H9 (cell line): ENCODE data around the gene FOXO1. TPM values are rescaled to one million over a fixed set of nuclear protein-coding genes. Genes with fewer than 3 reads are reported as not detected.

Experiments used
- DNase-seq: peaks from one replicate; pipeline ENCODE4 v3.0.0-alpha.2; 2017
- H2AFZ ChIP-seq: one replicate; pipeline ENCODE4 v1.6.1; 2013; ENCODE audit warnings: mild to moderate bottlenecking, low read length, control low read depth, moderate library complexity
- H2AK5ac ChIP-seq: 2 replicates; pipeline ENCODE4 v1.6.1; 2013; ENCODE audit warnings: low read length, control low read depth, mixed read lengths; ENCODE audit not compliant: insufficient read length
- H2BK120ac ChIP-seq: one replicate; pipeline ENCODE4 v1.6.1; 2013; ENCODE audit warnings: low read depth, mild to moderate bottlenecking, low read length, control low read depth, inconsistent platforms; ENCODE audit not compliant: poor library complexity, severe bottlenecking
- H2BK12ac ChIP-seq: 2 replicates; pipeline ENCODE4 v1.6.1; 2013; ENCODE audit warnings: low read length, control low read depth, mixed read lengths, low read depth; ENCODE audit not compliant: insufficient read length
- H2BK15ac ChIP-seq: 2 replicates; pipeline ENCODE4 v1.6.1; 2013; ENCODE audit warnings: low read depth, low read length, control low read depth
- H2BK20ac ChIP-seq: one replicate; pipeline ENCODE4 v1.6.1; 2013; ENCODE audit warnings: low read depth, mild to moderate bottlenecking, low read length, control low read depth, inconsistent platforms; ENCODE audit not compliant: poor library complexity, severe bottlenecking
- H2BK5ac ChIP-seq: 2 replicates; pipeline ENCODE4 v1.6.1; 2013; ENCODE audit warnings: low read length, control low read depth, mixed read lengths; ENCODE audit not compliant: insufficient read length
- H3K14ac ChIP-seq: 2 replicates; pipeline ENCODE4 v1.6.1; 2013; ENCODE audit warnings: low read length, control low read depth; ENCODE audit not compliant: insufficient read depth
- H3K18ac ChIP-seq: 2 replicates; pipeline ENCODE4 v1.6.1; 2013; ENCODE audit warnings: low read depth, mild to moderate bottlenecking, mixed read lengths, low read length, control low read depth; ENCODE audit not compliant: insufficient read length
- H3K23ac ChIP-seq: 2 replicates; pipeline ENCODE4 v1.6.1; 2013; ENCODE audit warnings: low read length, control low read depth, mixed read lengths, low read depth; ENCODE audit not compliant: insufficient read length
- H3K23me2 ChIP-seq: 2 replicates; pipeline ENCODE4 v1.6.1; 2013; ENCODE audit warnings: low read depth, mild to moderate bottlenecking, mixed read lengths, low read length, control low read depth; ENCODE audit not compliant: insufficient read length, poor library complexity, severe bottlenecking
- H3K27ac ChIP-seq: 2 replicates; pipeline ENCODE4 v1.5.1; 2013; ENCODE audit warnings: low read length, control low read depth, mixed read lengths, low read depth; ENCODE audit not compliant: insufficient read length
- H3K27me3 ChIP-seq: 2 replicates; pipeline ENCODE4 v1.6.1; 2013; ENCODE audit warnings: low read length, control low read depth, inconsistent platforms; ENCODE audit not compliant: insufficient read depth
- H3K4ac ChIP-seq: 2 replicates; pipeline ENCODE4 v1.6.1; 2013; ENCODE audit warnings: low read depth, mild to moderate bottlenecking, control low read depth, inconsistent platforms, low read length, moderate library complexity
- H3K4me1 ChIP-seq: 2 replicates; pipeline ENCODE4 v1.6.1; 2013; ENCODE audit warnings: low read length, control low read depth, inconsistent platforms; ENCODE audit not compliant: insufficient read depth
- H3K4me2 ChIP-seq: 2 replicates; pipeline ENCODE4 v1.6.1; 2013; ENCODE audit warnings: low read length, control low read depth, mixed read lengths; ENCODE audit not compliant: insufficient read length, insufficient read depth
- H3K56ac ChIP-seq: 2 replicates; pipeline ENCODE4 v1.6.1; 2013; ENCODE audit warnings: low read depth, mild to moderate bottlenecking, mixed read lengths, low read length, control low read depth; ENCODE audit not compliant: insufficient read length
- H3K79me1 ChIP-seq: 2 replicates; pipeline ENCODE4 v1.6.1; 2013; ENCODE audit warnings: low read depth, mild to moderate bottlenecking, moderate library complexity, low read length, control low read depth, inconsistent platforms; ENCODE audit not compliant: insufficient read depth, poor library complexity, severe bottlenecking
- H3K79me2 ChIP-seq: 2 replicates; pipeline ENCODE4 v1.6.1; 2013; ENCODE audit warnings: low read length, control low read depth, inconsistent platforms; ENCODE audit not compliant: insufficient read depth
- H3K9ac ChIP-seq: 2 replicates; pipeline ENCODE4 v1.6.1; 2013; ENCODE audit warnings: low read length, control low read depth, mixed read lengths; ENCODE audit not compliant: insufficient read length; ENCODE audit errors: extremely low read depth
- H3K9me3 ChIP-seq: one replicate; pipeline ENCODE4 v1.6.1; 2013; ENCODE audit warnings: low read depth, low read length, inconsistent platforms; ENCODE audit not compliant: control insufficient read depth
- H3T11ph ChIP-seq: one replicate; pipeline ENCODE4 v1.6.1; 2013; ENCODE audit warnings: mild to moderate bottlenecking, low read length, control low read depth, inconsistent platforms
- H4K20me1 ChIP-seq: one replicate; pipeline ENCODE4 v1.6.1; 2013; ENCODE audit not compliant: control insufficient read depth, insufficient read length, insufficient read depth
- H4K5ac ChIP-seq: 2 replicates; pipeline ENCODE4 v1.6.1; 2013; ENCODE audit warnings: low read depth, mild to moderate bottlenecking, mixed read lengths, low read length, control low read depth; ENCODE audit not compliant: insufficient read length
- H4K8ac ChIP-seq: replicated peaks from 2 replicates; pipeline ENCODE4 v1.6.1; 2013; ENCODE audit warnings: low read length, control low read depth, mixed read lengths, low read depth; ENCODE audit not compliant: insufficient read length
- H4K91ac ChIP-seq: 2 replicates; pipeline ENCODE4 v1.6.1; 2013; ENCODE audit warnings: low read depth, mild to moderate bottlenecking, moderate library complexity, mixed read lengths, low read length, control low read depth; ENCODE audit not compliant: insufficient read length
- H3K27ac Mint-ChIP-seq, 3 experiments: 2 replicates in 2 of 3; 3 replicates in 1 of 3; pipeline ENCODE4 v1.8.0; 2020 to 2021; ENCODE audit warnings: mixed read lengths in 3 of 3, mild to moderate bottlenecking in 1 of 3, moderate library complexity in 1 of 3
- H3K27me3 Mint-ChIP-seq: 2 replicates; pipeline ENCODE4 v1.8.0; 2021; ENCODE audit warnings: low read depth, mild to moderate bottlenecking, moderate library complexity, mixed read lengths
- H3K36me3 Mint-ChIP-seq, 3 experiments: 2 replicates in 2 of 3; 3 replicates in 1 of 3; pipeline ENCODE4 v1.8.0; 2020 to 2021; ENCODE audit warnings: low read depth in 3 of 3, mixed read lengths in 3 of 3; ENCODE audit not compliant: insufficient read depth in 1 of 3
- H3K4me1 Mint-ChIP-seq, 2 experiments: 2 replicates each; pipeline ENCODE4 v1.8.0; 2020; ENCODE audit warnings: mixed read lengths in 2 of 2
- H3K4me3 Mint-ChIP-seq, 2 experiments: 2 replicates in 1 of 2; 3 replicates in 1 of 2; pipeline ENCODE4 v1.8.0; 2020 to 2021; ENCODE audit warnings: mild to moderate bottlenecking in 2 of 2, mixed read lengths in 2 of 2, moderate library complexity in 1 of 2
- H3K9me3 Mint-ChIP-seq, 2 experiments: 2 replicates in 1 of 2; 3 replicates in 1 of 2; pipeline ENCODE4 v1.8.0; 2020; ENCODE audit warnings: mild to moderate bottlenecking in 2 of 2, mixed read lengths in 2 of 2, moderate library complexity in 1 of 2
- WGBS: extraction: QIAGEN DNeasy Blood & Tissue Kit; methylation state at CpG from one replicate; pipeline ENCODE4 v1.1.7; 2013; ENCODE audit warnings: missing lambda C conversion rate, low lambda C conversion rate, mixed read lengths; ENCODE audit not compliant: insufficient read length; ENCODE audit errors: extremely low coverage; 5-methylcytosine and 5-hydroxymethylcytosine counted together
- total RNA-seq: library from RNA; stranded (reverse); gene quantifications from 2 replicates; pipeline ENCODE4 v1.2.1, GENCODE V29; 2021
- TF ChIP-seq, protein P1 (sequence below): fragments of 200-600 bp; sonication (generic); conservative IDR thresholded peaks from 3 replicates; pipeline ENCODE4 v1.8.0; 2021; ENCODE audit warnings: antibody characterized with exemption, mild to moderate bottlenecking

FOXO1 gene
- total RNA-seq, 1 experiment from 2014 or later = 44.6 TPM

DNA sequence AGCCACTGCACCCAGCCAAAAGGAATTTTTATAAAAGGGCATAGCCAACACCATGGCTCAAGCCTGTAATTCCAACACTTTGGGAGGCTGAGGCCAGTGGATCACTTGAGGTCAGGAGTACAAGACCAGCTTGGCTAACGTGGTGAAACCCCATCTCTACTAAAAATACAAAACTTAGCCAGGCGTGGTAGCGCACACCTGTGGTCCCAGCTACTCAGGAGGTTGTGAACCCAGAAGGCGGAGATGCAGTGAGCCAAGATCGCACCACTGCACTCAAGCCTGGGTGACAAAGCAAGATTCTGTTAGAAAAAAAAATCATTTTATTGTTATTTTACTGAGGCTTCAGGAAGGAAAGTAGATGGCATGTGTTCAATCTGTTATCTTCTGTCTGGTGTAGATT lies 31.3 kb upstream of the FOXO1 start:
- Mint-ChIP-seq H3K27ac (no peak overlapping the region), H3K36me3 (no peaks in the 10 kb centered on the region; a peak in 1 of 7 replicates), H3K9me3 (no peaks in the 10 kb centered on the region; a peak in 2 of 5 replicates), H3K4me3 (no peak overlapping the region), H3K4me1 (peaks cover 10 to 11% of the 10 kb centered on the region in 2 experiments), H3K27me3 (no peaks in the 10 kb centered on the region)
- no peak overlapping the region for H2BK20ac ChIP-seq
- no peak overlapping the region for H3K27ac ChIP-seq
- no peaks in the 10 kb centered on the region for H3K27me3 ChIP-seq
- H2AFZ ChIP-seq = no peak overlapping the region
- H3K9me3 ChIP-seq = no peaks in the 10 kb centered on the region
- no peak overlapping the region for H3K18ac ChIP-seq
- TF ChIP-seq, protein P1, sequence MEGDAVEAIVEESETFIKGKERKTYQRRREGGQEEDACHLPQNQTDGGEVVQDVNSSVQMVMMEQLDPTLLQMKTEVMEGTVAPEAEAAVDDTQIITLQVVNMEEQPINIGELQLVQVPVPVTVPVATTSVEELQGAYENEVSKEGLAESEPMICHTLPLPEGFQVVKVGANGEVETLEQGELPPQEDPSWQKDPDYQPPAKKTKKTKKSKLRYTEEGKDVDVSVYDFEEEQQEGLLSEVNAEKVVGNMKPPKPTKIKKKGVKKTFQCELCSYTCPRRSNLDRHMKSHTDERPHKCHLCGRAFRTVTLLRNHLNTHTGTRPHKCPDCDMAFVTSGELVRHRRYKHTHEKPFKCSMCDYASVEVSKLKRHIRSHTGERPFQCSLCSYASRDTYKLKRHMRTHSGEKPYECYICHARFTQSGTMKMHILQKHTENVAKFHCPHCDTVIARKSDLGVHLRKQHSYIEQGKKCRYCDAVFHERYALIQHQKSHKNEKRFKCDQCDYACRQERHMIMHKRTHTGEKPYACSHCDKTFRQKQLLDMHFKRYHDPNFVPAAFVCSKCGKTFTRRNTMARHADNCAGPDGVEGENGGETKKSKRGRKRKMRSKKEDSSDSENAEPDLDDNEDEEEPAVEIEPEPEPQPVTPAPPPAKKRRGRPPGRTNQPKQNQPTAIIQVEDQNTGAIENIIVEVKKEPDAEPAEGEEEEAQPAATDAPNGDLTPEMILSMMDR = no peak
- no peak overlapping the region for H3K56ac ChIP-seq
- H3K4me2 ChIP-seq = no peak overlapping the region
- no peak overlapping the region for H3K23ac ChIP-seq
- no peak overlapping the region for H3K4ac ChIP-seq
- H2AK5ac ChIP-seq = no peak overlapping the region
- H4K8ac ChIP-seq = no peak overlapping the region
- no peaks in the 10 kb centered on the region for H3K79me1 ChIP-seq
- H2BK12ac ChIP-seq = no peak overlapping the region
- H3K79me2 ChIP-seq = no peaks in the 10 kb centered on the region
- H4K91ac ChIP-seq = no peak overlapping the region
- H3T11ph ChIP-seq = no peak overlapping the region
- no peak overlapping the region for H2BK15ac ChIP-seq
- no peak overlapping the region for H4K5ac ChIP-seq
- H4K20me1 ChIP-seq = no peaks in the 10 kb centered on the region
- no peak overlapping the region for H2BK5ac ChIP-seq
- no peak overlapping the region for H3K9ac ChIP-seq
- H3K23me2 ChIP-seq = no peaks in the 10 kb centered on the region
- no peaks in the 10 kb centered on the region; the same call in 1 of the 2 replicates for H3K4me1 ChIP-seq
- WGBS = no CpG with 5 or more reads among the region's 5 CpGs
- no peak overlapping the region for H3K14ac ChIP-seq
- DNase-seq = no peak
- H2BK120ac ChIP-seq = no peak overlapping the region
